Esophagus muscularis mucosa (tissue), 4 donors: ENCODE results near the gene GAS7. TPM values are rescaled to one million over a fixed set of nuclear protein-coding genes. Genes with fewer than 3 reads are reported as not detected.
"Not testable (repeated sequence)": the region's sequence is repeated elsewhere in the genome, so short reads cannot be mapped to it uniquely, and the experiment has no call there.

Experiments used
- DNase-seq: peaks from one replicate; pipeline ENCODE4 v3.0.0-alpha.2; 2017; ENCODE audit errors: extremely low spot score
- H3K27ac ChIP-seq, 4 donors: fragments of 200-600 bp; sonication (generic); replicated peaks in 1 of 4; 1 replicate in 3 of 4; 2 replicates in 1 of 4; pipeline ENCODE4 v1.5.1; 2016 to 2019; ENCODE audit warnings: mild to moderate bottlenecking in 1 of 4
- H3K27me3 ChIP-seq, 4 donors: fragments of 200-600 bp; sonication (generic); one replicate each; pipeline versions ENCODE4 v1.5.1 to v1.6.0; 2016 to 2019
- H3K36me3 ChIP-seq, 4 donors: fragments of 200-600 bp; sonication (generic); one replicate each; pipeline ENCODE4 v1.5.1; 2016 to 2019
- H3K4me1 ChIP-seq, 4 donors: fragments of 200-600 bp; sonication (generic); one replicate each; pipeline ENCODE4 v1.5.1; 2016 to 2019
- H3K4me3 ChIP-seq, 4 donors: fragments of 200-600 bp; sonication (generic); 1 replicate in 2 of 4; 2 replicates in 2 of 4; pipeline ENCODE4 v1.5.1; 2016 to 2019; ENCODE audit warnings: mild to moderate bottlenecking in 4 of 4, moderate library complexity in 1 of 4
- H3K9me3 ChIP-seq, 4 donors: fragments of 200-600 bp; sonication (generic); 1 replicate in 3 of 4; 2 replicates in 1 of 4; pipeline ENCODE4 v1.5.1; 2016 to 2019
- EP300 ChIP-seq: sonication (generic); formaldehyde crosslinking; IDR thresholded peaks from one replicate; pipeline ENCODE4 v1.6.1; 2017; ENCODE audit warnings: antibody characterized with exemption
- POLR2A ChIP-seq: fragments of 450-650 bp; IDR thresholded peaks from one replicate; pipeline ENCODE4 v1.6.1; 2017; ENCODE audit warnings: antibody characterized with exemption, moderate library complexity, mild to moderate bottlenecking, low read depth
- POLR2AphosphoS5 ChIP-seq, 2 donors: sonication (generic); formaldehyde crosslinking; IDR thresholded peaks; one replicate each; pipeline ENCODE4 v1.6.1; 2017; ENCODE audit warnings: antibody characterized with exemption in 2 of 2
- WGBS: methylation state at CpG from one replicate; pipeline ENCODE4 v1.1.5; 2018; 5-methylcytosine and 5-hydroxymethylcytosine counted together
- intact Hi-C: fragments of 100-400 bp; cut with DNase I; formaldehyde crosslinking; loops from one replicate; pipeline ENCODE4 v1.15.1; 2023
- total RNA-seq, 4 donors: library from RNA; depleted of rRNA; stranded (reverse); fragments of >200 nt; gene quantifications; one replicate each; pipeline versions ENCODE4 v1.1.0 to v1.2.1, GENCODE V29; 2016
- TF ChIP-seq, protein P1 (sequence below), 3 experiments: fragments of 200-600 bp in 2 of 3; fragments of 450-650 bp in 1 of 3; sonication (generic) in 2 of 3; IDR thresholded peaks; one replicate each; pipeline ENCODE4 v1.5.1; 2017 to 2019; ENCODE audit warnings: antibody characterized with exemption in 3 of 3, mild to moderate bottlenecking in 2 of 3, moderate library complexity in 1 of 3

GAS7 gene
- total RNA-seq, 4 donors from 2014 or later, result 77.3 to 124 (median 86.7) TPM

DNA sequence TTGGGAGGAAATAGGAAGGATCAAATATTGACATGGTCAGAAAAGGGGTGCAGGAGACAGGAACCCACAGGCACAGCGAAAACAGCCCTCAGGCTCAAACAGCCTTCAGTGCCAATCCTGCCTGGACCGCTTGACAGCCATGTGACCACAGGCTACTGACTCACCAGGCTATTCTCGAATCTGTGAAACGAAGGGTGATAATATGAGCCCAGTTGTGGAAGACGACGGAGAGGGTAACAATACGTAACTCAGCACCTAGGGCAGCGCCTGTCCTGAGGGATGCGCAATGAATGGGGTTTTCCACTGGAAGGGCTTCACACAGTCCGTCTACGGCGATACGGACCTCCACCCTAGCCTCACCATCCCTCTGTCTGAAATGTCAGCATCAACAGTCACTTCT lies 176.0 kb downstream of the GAS7 start:
- peaks cover 22 to 53% (median 44%) of the 10 kb centered on the region in 4 donors for H3K4me1 ChIP-seq
- WGBS, result 74% methylated on average over 13 of the region's 13 CpGs
- peaks cover 0 to 9% (median 0%) of the 10 kb centered on the region in 4 donors for H3K36me3 ChIP-seq
- intact Hi-C loops, result no loop called here
- no peaks in the 10 kb centered on the region for H3K27me3 ChIP-seq
- TF ChIP-seq POLR2AphosphoS5 (IDR thresholded peaks at IDR 0.05) (no peak), POLR2A (no peak), EP300 (no peak)
- TF ChIP-seq, protein P1, sequence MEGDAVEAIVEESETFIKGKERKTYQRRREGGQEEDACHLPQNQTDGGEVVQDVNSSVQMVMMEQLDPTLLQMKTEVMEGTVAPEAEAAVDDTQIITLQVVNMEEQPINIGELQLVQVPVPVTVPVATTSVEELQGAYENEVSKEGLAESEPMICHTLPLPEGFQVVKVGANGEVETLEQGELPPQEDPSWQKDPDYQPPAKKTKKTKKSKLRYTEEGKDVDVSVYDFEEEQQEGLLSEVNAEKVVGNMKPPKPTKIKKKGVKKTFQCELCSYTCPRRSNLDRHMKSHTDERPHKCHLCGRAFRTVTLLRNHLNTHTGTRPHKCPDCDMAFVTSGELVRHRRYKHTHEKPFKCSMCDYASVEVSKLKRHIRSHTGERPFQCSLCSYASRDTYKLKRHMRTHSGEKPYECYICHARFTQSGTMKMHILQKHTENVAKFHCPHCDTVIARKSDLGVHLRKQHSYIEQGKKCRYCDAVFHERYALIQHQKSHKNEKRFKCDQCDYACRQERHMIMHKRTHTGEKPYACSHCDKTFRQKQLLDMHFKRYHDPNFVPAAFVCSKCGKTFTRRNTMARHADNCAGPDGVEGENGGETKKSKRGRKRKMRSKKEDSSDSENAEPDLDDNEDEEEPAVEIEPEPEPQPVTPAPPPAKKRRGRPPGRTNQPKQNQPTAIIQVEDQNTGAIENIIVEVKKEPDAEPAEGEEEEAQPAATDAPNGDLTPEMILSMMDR (IDR thresholded peaks at IDR 0.05), result no peak
- no peaks in the 10 kb centered on the region for H3K9me3 ChIP-seq
- DNase-seq, result no peak
- H3K4me3 ChIP-seq, result no peak overlapping the region
- H3K27ac ChIP-seq, result peak overlapping the region in 1 of 4 donors; percentile 39

DNA sequence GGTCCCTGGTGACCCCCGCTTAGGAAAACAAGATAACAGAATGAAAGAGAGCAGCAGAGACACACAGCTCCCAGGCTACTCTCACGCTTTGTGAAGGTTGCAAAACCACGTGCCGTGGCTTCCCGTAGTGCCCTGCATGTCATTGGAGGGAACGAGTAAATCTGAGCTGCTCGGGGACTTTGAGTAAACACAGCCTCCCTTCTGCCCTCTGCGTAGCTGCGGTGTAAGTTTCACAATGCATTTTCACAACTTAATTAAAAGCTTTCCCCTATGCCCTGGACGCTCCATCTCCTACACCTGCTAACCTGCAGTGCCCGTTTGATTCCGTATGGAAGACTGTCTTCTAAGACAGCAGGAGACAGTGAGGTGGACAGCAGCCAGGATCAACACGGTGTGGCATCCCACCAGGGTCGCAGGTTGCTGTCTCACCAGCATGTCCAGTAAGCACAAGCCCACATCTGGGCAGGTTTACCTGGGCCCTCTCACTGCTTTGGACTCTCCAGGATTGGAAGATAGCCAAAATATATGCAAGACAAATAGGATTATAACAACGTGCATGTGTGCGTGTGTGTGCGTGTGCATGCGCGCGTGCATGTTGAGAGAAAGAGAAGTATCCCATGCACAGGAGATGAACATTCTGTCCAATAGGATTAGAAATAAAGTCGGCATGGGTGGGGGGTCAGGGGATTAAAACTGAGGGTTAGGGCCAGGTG lies 177.0 kb downstream of the GAS7 start:
- Histone ChIP-seq H3K36me3 (peaks cover 0 to 9% (median 0%) of the 10 kb centered on the region in 4 donors), H3K9me3 (no peaks in the 10 kb centered on the region), H3K27ac (no peak overlapping the region), H3K27me3 (no peaks in the 10 kb centered on the region), H3K4me3 (no peak overlapping the region), H3K4me1 (peaks cover 19 to 48% (median 36%) of the 10 kb centered on the region in 4 donors)
- 50% methylated on average over 19 of the region's 21 CpGs for WGBS
- intact Hi-C loops, result no loop called here
- TF ChIP-seq POLR2AphosphoS5 (IDR thresholded peaks at IDR 0.05) (no peak), EP300 (no peak), POLR2A (no peak)
- TF ChIP-seq, protein P1 (IDR thresholded peaks at IDR 0.05), result no peak
- DNase-seq, result no peak

- TF ChIP-seq POLR2A (no peak), POLR2AphosphoS5 (IDR thresholded peaks at IDR 0.05) (no peak), EP300 (no peak)
- TF ChIP-seq, protein P1 (IDR thresholded peaks at IDR 0.05), result no peak
- no peaks in the 10 kb centered on the region for H3K27me3 ChIP-seq
- peaks cover 18 to 42% (median 37%) of the 10 kb centered on the region in 4 donors for H3K4me1 ChIP-seq
- intact Hi-C loops, result no loop called here
- no peaks in the 10 kb centered on the region for H3K9me3 ChIP-seq
- H3K36me3 ChIP-seq, result peaks cover 0 to 9% (median 0%) of the 10 kb centered on the region in 4 donors
- no peak for DNase-seq
- 70% methylated on average over 9 of the region's 9 CpGs for whole genome bisulfite sequencing
- no peak overlapping the region for H3K27ac ChIP-seq
- no peak overlapping the region for H3K4me3 ChIP-seq
Observed at GRCh38 chr17:10019941-10020451, 178.4 kb downstream of the GAS7 start.

DNA sequence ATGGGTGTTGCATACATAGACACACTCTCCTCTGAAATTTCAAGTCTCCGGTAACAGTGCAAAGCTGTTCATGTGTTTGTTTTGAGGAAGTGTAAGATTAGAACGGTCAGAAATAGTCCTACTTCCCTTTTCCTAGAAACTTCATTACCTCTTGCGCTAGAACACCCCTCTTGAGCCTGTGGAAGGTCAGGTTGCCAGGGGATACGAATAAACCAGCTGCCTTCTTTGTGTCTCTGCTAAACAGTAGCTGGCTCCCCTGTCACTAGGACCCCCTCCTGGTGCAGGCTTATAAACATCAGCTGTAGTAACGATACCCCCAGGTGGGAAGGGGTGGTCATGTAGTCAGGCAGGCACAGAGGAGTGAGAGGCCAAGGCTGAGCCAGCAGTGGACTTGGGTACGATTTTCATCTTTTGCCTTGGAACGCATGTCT lies 179.9 kb downstream of the GAS7 start:
- no peaks in the 10 kb centered on the region for H3K9me3 ChIP-seq
- H3K27ac ChIP-seq, result peak overlapping the region in 1 of 4 donors; percentile 20
- DNase-seq, result no peak
- H3K27me3 ChIP-seq, result no peaks in the 10 kb centered on the region
- no peak overlapping the region for H3K4me3 ChIP-seq
- TF ChIP-seq POLR2AphosphoS5 (IDR thresholded peaks at IDR 0.05) (no peak), EP300 (no peak), POLR2A (no peak)
- TF ChIP-seq, protein P1 (IDR thresholded peaks at IDR 0.05), result no peak
- 57% methylated on average over 7 of the region's 7 CpGs for WGBS
- H3K4me1 ChIP-seq, result peaks cover 18 to 53% (median 40%) of the 10 kb centered on the region in 4 donors
- H3K36me3 ChIP-seq, result peaks cover 0 to 12% (median 0%) of the 10 kb centered on the region in 4 donors
- intact Hi-C loops, result no loop called here

DNA sequence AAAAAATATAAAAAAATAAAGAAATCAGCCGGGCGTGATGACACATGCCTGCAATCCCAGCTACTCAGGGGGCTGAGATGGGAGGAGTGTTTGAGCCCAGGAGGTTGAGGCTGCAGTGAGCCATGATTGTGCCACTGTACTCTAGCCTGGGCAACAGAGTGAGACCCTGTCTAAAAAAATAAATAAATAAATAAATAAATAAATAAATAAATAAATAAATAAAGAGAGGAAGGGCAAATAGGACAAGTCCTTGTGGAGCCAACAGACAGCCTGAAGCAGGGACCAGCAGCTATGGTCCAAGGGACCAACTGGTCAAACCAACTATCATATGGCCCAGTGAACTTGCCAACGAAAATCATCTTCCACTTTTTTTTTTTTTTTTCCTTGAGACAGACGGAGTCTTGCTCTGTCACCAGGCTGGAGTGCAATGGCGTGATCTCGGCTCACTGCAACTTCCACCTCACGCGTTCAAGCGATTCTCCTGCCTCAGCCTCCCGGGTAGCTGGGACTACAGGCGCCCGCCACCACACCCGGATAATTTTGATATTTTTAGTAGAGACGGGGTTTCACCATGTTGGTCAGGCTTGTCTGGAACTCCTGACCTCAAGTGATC lies 181.3 kb downstream of the GAS7 start:
- H3K27me3 ChIP-seq, H3K9me3 ChIP-seq, H3K4me3 ChIP-seq, DNase-seq, intact Hi-C loops, H3K27ac ChIP-seq: not testable (repeated sequence)
- H3K36me3 ChIP-seq, result peaks cover 0 to 12% (median 0%) of the 10 kb centered on the region in 4 donors
- H3K4me1 ChIP-seq, result peaks cover 15 to 53% (median 34%) of the 10 kb centered on the region in 4 donors
- WGBS, result 92% methylated on average over 14 of the region's 14 CpGs
